ENCODE data around the gene DUSP15.

DNA sequence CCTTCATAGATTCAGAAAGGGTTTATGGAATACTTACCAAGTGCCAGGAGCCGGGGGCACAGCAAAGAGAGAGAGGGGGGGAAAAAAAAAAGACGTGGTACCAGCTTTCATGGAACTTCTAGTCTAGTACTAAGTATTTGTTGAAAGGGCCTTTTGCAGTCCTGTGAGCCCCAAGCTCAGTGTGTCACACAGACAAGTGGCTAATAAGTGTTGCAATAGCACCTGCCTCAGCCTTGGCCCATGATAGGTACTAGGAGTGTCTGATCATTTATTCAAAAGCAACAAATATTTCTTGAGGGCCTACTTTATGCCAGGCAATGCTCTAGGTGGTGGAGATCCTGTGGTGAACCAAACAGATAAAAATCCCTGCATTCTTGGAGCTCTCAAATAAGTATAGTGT lies 43.3 kb downstream of the DUSP15 start:
- TF ChIP-seq, protein P1, sequence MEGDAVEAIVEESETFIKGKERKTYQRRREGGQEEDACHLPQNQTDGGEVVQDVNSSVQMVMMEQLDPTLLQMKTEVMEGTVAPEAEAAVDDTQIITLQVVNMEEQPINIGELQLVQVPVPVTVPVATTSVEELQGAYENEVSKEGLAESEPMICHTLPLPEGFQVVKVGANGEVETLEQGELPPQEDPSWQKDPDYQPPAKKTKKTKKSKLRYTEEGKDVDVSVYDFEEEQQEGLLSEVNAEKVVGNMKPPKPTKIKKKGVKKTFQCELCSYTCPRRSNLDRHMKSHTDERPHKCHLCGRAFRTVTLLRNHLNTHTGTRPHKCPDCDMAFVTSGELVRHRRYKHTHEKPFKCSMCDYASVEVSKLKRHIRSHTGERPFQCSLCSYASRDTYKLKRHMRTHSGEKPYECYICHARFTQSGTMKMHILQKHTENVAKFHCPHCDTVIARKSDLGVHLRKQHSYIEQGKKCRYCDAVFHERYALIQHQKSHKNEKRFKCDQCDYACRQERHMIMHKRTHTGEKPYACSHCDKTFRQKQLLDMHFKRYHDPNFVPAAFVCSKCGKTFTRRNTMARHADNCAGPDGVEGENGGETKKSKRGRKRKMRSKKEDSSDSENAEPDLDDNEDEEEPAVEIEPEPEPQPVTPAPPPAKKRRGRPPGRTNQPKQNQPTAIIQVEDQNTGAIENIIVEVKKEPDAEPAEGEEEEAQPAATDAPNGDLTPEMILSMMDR (IDR thresholded peaks at IDR 0.05): no peak
- no peak for TF ChIP-seq POLR2A (IDR thresholded peaks at IDR 0.05)

Data from adrenal gland (tissue), 5 donors.